Measurements from ENCODE around the gene HRH2. TPM values are rescaled to one million over a fixed set of nuclear protein-coding genes. Genes with fewer than 3 reads are reported as not detected.
A peak's percentile ranks its signal among the peaks of the same experiment; 100 is the strongest.

Gene HRH2
- total and polyA plus RNA-seq, 4 donors: 1.8 to 36.1 (median 9.9) TPM

- H3K27me3 ChIP-seq (ENCODE audit: control insufficient read depth in 3 of 3, insufficient read depth in 3 of 3, low read length in 2 of 3): peaks cover 0 to 8% (median 0%) of the 10 kb centered on the region in 3 donors
- ATAC-seq (ENCODE audit: insufficient read depth, low FRiP score): no peak
- TF ChIP-seq CTCF (IDR thresholded peaks at IDR 0.05; ENCODE audit: control extremely low read depth, extremely low read depth): no peak
Measured at GRCh38 chr5:175728885-175729828, 71.3 kb downstream of the HRH2 start.

GRCh38 chr5:175729829-175730277 is 72.0 kb downstream of the HRH2 start:
- Histone ChIP-seq H3K4me3 (no peak overlapping the region), H3K4me1 (ENCODE audit: control insufficient read depth in 5 of 5, insufficient read depth in 5 of 5, low read length in 5 of 5) (no peaks in the 10 kb centered on the region), H3K9me3 (ENCODE audit: control insufficient read depth in 4 of 4, insufficient read depth in 3 of 4, low read length in 3 of 4) (peaks cover 0 to 9% (median 0%) of the 10 kb centered on the region in 4 donors), H3K27me3 (ENCODE audit: control insufficient read depth in 3 of 3, insufficient read depth in 3 of 3, low read length in 2 of 3) (peaks cover 0 to 8% (median 2%) of the 10 kb centered on the region in 3 donors), H3K9ac (ENCODE audit: insufficient read depth in 1 of 2, low read length in 2 of 2) (no peak overlapping the region), H3K36me3 (ENCODE audit: control insufficient read depth in 4 of 4, insufficient read depth in 4 of 4, low read length in 4 of 4) (no peaks in the 10 kb centered on the region), H3K27ac (ENCODE audit: low read depth in 1 of 2, low read length in 1 of 2) (no peak overlapping the region)
- ATAC-seq (ENCODE audit: insufficient read depth, low FRiP score) (peak; percentile 89), DNase-seq (peak; percentile 90 to 94 (median 92))
- WGBS, 2 donors: 7 to 8% methylated on average over 9 of the region's 9 CpGs
- TF ChIP-seq CTCF (IDR thresholded peaks at IDR 0.05; ENCODE audit: control extremely low read depth, extremely low read depth): peak; percentile 94

More at GRCh38 chr5:175728885-175729828, 71.3 kb downstream of the HRH2 start:
- 19 to 24% methylated on average over 33 of the region's 33 CpGs for WGBS, 2 donors
- DNase-seq: peak; percentile 31 to 46 (median 38)
- peaks cover 0 to 9% (median 0%) of the 10 kb centered on the region in 4 donors for H3K9me3 ChIP-seq (ENCODE audit: control insufficient read depth in 4 of 4, insufficient read depth in 3 of 4, low read length in 3 of 4)
- no peak overlapping the region for H3K4me3 ChIP-seq
- no peak overlapping the region for H3K27ac ChIP-seq (ENCODE audit: low read depth in 1 of 2, low read length in 1 of 2)
- H3K9ac ChIP-seq (ENCODE audit: insufficient read depth in 1 of 2, low read length in 2 of 2): no peak overlapping the region
- H3K36me3 ChIP-seq (ENCODE audit: control insufficient read depth in 4 of 4, insufficient read depth in 4 of 4, low read length in 4 of 4): no peaks in the 10 kb centered on the region
- no peaks in the 10 kb centered on the region for H3K4me1 ChIP-seq (ENCODE audit: control insufficient read depth in 5 of 5, insufficient read depth in 5 of 5, low read length in 5 of 5)

- DNase-seq: no peak
- no peak for ATAC-seq (ENCODE audit: insufficient read depth, low FRiP score)
- Histone ChIP-seq H3K27me3 (ENCODE audit: control insufficient read depth in 3 of 3, insufficient read depth in 3 of 3, low read length in 2 of 3) (peaks cover 0 to 8% (median 2%) of the 10 kb centered on the region in 3 donors), H3K9ac (ENCODE audit: insufficient read depth in 1 of 2, low read length in 2 of 2) (no peak overlapping the region), H3K27ac (ENCODE audit: low read depth in 1 of 2, low read length in 1 of 2) (no peak overlapping the region), H3K9me3 (ENCODE audit: control insufficient read depth in 4 of 4, insufficient read depth in 3 of 4, low read length in 3 of 4) (peaks cover 0 to 9% (median 0%) of the 10 kb centered on the region in 4 donors), H3K4me3 (no peak overlapping the region), H3K36me3 (ENCODE audit: control insufficient read depth in 4 of 4, insufficient read depth in 4 of 4, low read length in 4 of 4) (no peaks in the 10 kb centered on the region), H3K4me1 (ENCODE audit: control insufficient read depth in 5 of 5, insufficient read depth in 5 of 5, low read length in 5 of 5) (no peaks in the 10 kb centered on the region)
- WGBS, 2 donors: 77 to 92% methylated on average over 3 of the region's 3 CpGs
- no peak for TF ChIP-seq CTCF (IDR thresholded peaks at IDR 0.05; ENCODE audit: control extremely low read depth, extremely low read depth)
Measured at GRCh38 chr5:175731172-175731571, 73.3 kb downstream of the HRH2 start.
